Islet precursor cell (in vitro differentiated cells): ENCODE measurements around the gene RCSD1.

ENCODE experiments used
- DNase-seq: peaks from one replicate; pipeline ENCODE4 v3.0.0-alpha.2; 2018

The RCSD1 gene

DNA sequence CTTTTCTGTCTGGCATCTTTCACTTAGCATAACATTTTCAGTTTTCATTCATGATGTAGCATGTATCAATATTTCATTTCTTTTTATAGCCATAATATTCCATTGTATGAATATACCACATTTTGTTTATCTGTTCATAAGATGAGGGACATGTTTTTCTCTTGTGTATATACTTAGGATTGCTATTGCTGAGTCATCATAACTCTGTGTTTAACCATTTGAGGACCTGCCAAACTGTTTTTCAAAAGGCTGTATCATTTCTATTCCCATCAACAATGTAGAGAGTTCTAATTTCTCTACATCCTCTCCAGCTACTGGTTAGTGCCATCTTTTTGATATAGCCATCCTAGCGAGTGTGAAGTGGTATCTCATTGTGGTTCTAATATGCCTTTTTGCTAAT lies 118.0 kb downstream of the RCSD1 start:
- no peak for DNase-seq

DNA sequence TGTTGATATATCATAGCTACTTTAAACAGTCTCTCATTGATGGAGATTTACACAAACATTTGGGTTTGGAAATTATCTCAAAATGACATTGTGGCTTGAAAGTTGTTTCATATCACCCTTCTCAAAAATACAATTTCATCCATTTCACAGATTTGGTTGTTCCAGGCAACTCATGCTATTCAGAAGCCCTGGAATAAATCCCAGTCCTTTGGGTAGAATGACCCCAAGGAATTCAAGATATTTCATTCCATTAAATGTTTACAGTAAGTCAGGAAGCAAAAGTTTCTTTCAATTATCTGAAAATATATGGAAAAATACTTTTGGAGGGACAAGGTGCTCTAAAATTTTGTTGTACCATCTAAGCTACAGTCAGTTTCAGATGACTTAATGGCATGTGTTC lies 118.9 kb downstream of the RCSD1 start:
- no peak for DNase-seq

DNA sequence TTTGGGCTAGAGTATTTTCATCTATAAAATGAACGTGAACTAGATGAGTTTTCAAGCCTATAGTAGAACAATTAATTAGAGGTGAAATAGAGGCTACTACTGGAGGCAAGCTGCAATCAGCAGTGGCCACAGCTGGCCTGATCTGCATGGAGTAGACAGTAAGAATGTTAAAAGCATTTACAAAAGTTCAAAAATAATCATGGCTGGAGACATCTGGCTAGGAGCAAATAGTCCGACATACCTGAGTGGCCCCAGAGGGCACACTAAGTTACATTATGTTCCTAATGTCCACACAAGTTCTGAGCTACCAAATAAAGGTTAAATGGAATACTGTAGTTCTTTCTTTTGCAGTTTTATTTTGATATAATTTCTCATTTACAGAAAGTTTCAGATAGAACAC lies 119.7 kb downstream of the RCSD1 start:
- DNase-seq = no peak

DNA sequence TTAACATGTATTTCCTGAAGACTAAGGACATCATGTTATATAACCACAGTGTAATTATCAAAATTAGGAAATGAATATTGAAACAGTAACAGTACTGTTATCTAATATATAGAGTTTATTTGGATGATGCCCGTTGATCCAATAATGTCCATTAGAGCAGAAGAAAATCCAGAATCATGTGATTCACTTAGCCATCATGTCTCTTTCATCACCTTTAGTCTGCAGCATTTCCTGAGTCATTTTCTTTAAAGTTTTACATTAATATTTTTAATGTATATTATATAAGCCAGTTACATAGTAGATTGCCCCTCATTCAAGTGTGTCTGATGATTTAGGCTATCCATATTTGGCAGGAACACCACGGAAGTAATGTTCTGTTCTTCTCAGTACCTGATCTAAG lies 120.6 kb downstream of the RCSD1 start:
- no peak for DNase-seq

DNA sequence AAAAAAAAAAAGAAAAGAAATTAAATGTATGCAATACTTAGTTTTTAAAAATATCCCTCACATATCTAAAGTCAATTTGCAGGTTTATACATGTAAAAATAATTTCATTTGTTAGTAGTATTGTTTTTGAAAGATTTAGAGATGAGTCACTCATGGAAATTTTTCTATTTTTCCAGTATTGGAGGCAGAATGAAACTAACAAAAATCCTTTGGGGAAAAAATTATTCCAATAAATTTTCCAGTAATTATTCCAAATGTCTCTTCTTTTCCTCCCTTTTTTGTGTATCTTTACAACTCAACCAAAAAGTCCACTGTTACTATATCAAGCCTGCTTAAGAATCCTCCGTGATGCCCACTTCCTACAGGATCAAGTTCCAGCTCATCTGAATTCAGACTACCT lies 121.6 kb downstream of the RCSD1 start:
- DNase-seq = no peak

DNA sequence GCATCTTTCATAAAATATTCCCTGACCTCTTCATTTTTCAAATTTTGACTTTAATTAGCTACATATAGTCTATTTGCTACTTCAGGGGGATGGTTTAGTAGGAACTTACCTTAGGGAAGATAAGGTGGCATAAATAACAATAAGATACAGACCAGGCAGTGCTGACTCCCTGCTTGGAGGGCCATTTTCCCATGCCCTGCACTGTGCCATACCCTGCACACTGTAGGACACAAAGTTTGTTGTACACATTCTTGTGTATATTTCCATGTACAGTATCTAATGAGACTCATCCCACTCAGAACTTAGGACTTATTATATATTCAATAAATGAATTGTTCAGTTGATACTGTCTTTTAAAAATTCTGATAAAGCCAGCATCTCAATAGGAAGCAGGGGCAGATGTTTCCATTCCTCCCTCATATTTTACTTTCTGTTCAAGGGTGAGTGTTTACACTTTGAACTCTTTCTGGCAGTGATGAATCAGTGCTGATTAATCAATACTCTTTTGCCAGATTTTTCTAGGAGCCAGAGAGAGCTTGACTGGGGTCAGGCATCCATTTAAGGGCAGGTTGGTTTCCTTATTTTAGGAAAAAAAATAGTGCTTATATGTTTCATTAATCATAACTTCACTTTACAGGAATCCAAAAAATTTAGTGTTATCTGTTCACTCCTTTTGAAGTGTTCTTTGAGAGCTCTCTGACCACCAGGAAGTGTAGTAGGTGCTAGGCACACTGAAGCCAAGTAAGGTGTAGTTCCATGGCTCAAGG lies 122.4 kb downstream of the RCSD1 start:
- no peak for DNase-seq

DNA sequence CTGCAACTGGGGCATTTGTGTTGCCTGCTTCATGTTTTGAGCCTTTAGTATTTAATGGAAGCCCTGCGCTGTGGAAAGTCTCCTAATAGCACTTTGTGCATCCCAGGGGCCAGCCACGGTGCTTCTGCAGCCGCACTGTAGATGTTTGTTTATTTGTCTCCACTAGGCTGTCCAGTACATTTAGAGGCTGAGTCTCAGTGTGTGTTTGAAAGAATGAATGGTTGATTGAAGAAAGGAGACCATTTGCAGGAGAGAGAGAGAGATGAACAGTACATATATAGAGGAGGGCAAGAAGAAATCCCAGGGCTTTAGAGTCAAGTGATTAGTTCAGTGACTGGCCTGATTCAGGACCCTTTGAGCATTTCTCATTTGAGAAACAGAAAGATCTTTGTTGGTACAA lies 125.6 kb downstream of the RCSD1 start:
- no peak for DNase-seq
